K562 (cell line): ENCODE measurements around the gene UNC79. TPM values are rescaled to one million over a fixed set of nuclear protein-coding genes. Genes with fewer than 3 reads are reported as not detected.

Experiments used
- ATAC-seq: fragments of 200-7000 bp; cut with Tn5 transposase; 3 replicates; pipeline ENCODE4 v1.9.1; 2020; ENCODE audit warnings: moderate library complexity
- BruUV-seq: library from RNA; stranded (reverse); fragments of 400-500 nt; replicated peaks from 2 replicates; lab custom pipeline; 2021; lab: Mats Ljungman, UMichigan
- CTCF ChIA-PET: fragments of 300-600 bp; formaldehyde crosslinking; extraction: SDS; loops from one replicate; lab custom pipeline; 2021; ENCODE audit warnings: low intra/inter-chr PET ratio; lab: Yijun Ruan, JAX
- POLR2A ChIA-PET: fragments of 300-600, 350-650 bp; sonication (Branson Sonifier 250); formaldehyde crosslinking; extraction: SDS; loops from one replicate; lab custom pipeline; 2021; ENCODE audit warnings: antibody characterized with exemption, inconsistent platforms; lab: Yijun Ruan, JAX
- DNase-seq, 4 experiments: peaks; one replicate each; pipeline versions ENCODE4 v3.0.0 to v3.0.0-alpha.2; 2011 to 2018; ENCODE audit warnings: low spot score in 3 of 4, mixed read lengths in 3 of 4; ENCODE audit errors: extremely low read depth in 1 of 4
- FAIRE-seq: peaks from 2 replicates; lab custom pipeline; 2011; peaks lifted over from hg19 to GRCh38; lab: Jason Lieb, UNC
- H2AFZ ChIP-seq: 2 replicates; pipeline ENCODE4 v1.6.0; 2011; ENCODE audit warnings: low read depth, low read length, control low read depth, inconsistent platforms
- H3K27ac ChIP-seq: fragments of 200-600 bp; 3 replicates; pipeline ENCODE4 v1.8.0; 2011; ENCODE audit warnings: low read depth, mild to moderate bottlenecking, control low read depth, inconsistent platforms, low read length, moderate library complexity, mixed read lengths; ENCODE audit errors: extremely low read depth
- H3K27me3 ChIP-seq, 2 experiments: fragments of 300-600 bp in 1 of 2; 2 replicates in 1 of 2; 3 replicates in 1 of 2; pipeline versions ENCODE4 v1.6.0 to v1.8.0; 2011; ENCODE audit warnings: inconsistent platforms in 2 of 2, low read length in 2 of 2, mild to moderate bottlenecking in 1 of 2, mixed read lengths in 1 of 2, moderate library complexity in 1 of 2; ENCODE audit not compliant: control insufficient read depth in 2 of 2, insufficient read depth in 2 of 2
- H3K36me3 ChIP-seq: fragments of 300-600 bp; 3 replicates; pipeline ENCODE4 v1.8.0; 2011; ENCODE audit warnings: mild to moderate bottlenecking, low read length, inconsistent platforms; ENCODE audit not compliant: control insufficient read depth, insufficient read depth
- H3K4me1 ChIP-seq, 2 experiments: fragments of 200-600 bp in 1 of 2; replicated peaks in 1 of 2; 2 replicates in 1 of 2; 3 replicates in 1 of 2; pipeline versions ENCODE4 v1.5.1 to v1.8.0; 2011; ENCODE audit warnings: inconsistent platforms in 2 of 2, low read length in 2 of 2, mild to moderate bottlenecking in 1 of 2, mixed read lengths in 1 of 2, moderate library complexity in 1 of 2; ENCODE audit not compliant: control insufficient read depth in 2 of 2, insufficient read depth in 2 of 2
- H3K4me2 ChIP-seq: 2 replicates; pipeline ENCODE4 v1.6.1; 2011; ENCODE audit warnings: low read length, control low read depth, inconsistent platforms, mixed read lengths; ENCODE audit not compliant: insufficient read depth
- H3K4me3 ChIP-seq: fragments of 200-600 bp; sonication (generic), shearing (Covaris generic); 2 replicates; pipeline ENCODE4 v1.5.1; 2016; ENCODE audit warnings: control low read depth, inconsistent platforms
- H3K79me2 ChIP-seq: fragments of 200-600 bp; 3 replicates; pipeline ENCODE4 v1.8.0; 2011; ENCODE audit warnings: low read length, inconsistent platforms; ENCODE audit not compliant: control insufficient read depth, insufficient read depth
- H3K9ac ChIP-seq, 2 experiments: 2 replicates each; pipeline versions ENCODE4 v1.6.0 to v1.6.1; 2011; ENCODE audit warnings: low read depth in 2 of 2, low read length in 2 of 2, control low read depth in 1 of 2, inconsistent platforms in 1 of 2, mild to moderate bottlenecking in 1 of 2, mixed read lengths in 1 of 2; ENCODE audit not compliant: insufficient read depth in 1 of 2
- H3K9me1 ChIP-seq: one replicate; pipeline ENCODE4 v1.6.0; 2011; ENCODE audit warnings: inconsistent platforms, mild to moderate bottlenecking, low read length, moderate library complexity; ENCODE audit not compliant: control insufficient read depth, insufficient read depth
- H3K9me3 ChIP-seq: replicated peaks from 2 replicates; pipeline ENCODE4 v1.5.1; 2011; ENCODE audit warnings: low read depth, low read length, inconsistent platforms; ENCODE audit not compliant: control insufficient read depth, insufficient read depth
- H4K20me1 ChIP-seq: replicated peaks from 2 replicates; pipeline ENCODE4 v1.6.1; 2011; ENCODE audit warnings: low read length, inconsistent platforms, mixed read lengths; ENCODE audit not compliant: control insufficient read depth, insufficient read depth
- ATF6 ChIP-seq: sonication (generic); formaldehyde crosslinking; IDR thresholded peaks from 2 replicates; pipeline ENCODE4 v1.4.0; 2020; ENCODE audit warnings: mild to moderate bottlenecking, missing genetic modification reagents
- ILF3 ChIP-seq: fragments of 450-650 bp; IDR thresholded peaks from 2 replicates; pipeline ENCODE4 v1.6.1; 2018; ENCODE audit warnings: antibody characterized with exemption, mild to moderate bottlenecking, moderate library complexity, borderline replicate concordance
- MEF2A ChIP-seq: IDR thresholded peaks from 2 replicates; pipeline ENCODE4 v1.6.1; 2011; ENCODE audit warnings: low read depth, mild to moderate bottlenecking, low read length, moderate library complexity; ENCODE audit not compliant: control insufficient read depth
- MIER1 ChIP-seq: fragments of 450-650 bp; IDR thresholded peaks from 2 replicates; pipeline ENCODE4 v1.6.1; 2016; ENCODE audit warnings: antibody characterized with exemption, mild to moderate bottlenecking, low read depth
- NONO ChIP-seq, 2 experiments: fragments of 200-400 bp in 1 of 2; fragments of 450-650 bp in 1 of 2; formaldehyde crosslinking in 1 of 2; IDR thresholded peaks; 2 replicates each; pipeline ENCODE4 v1.6.1; 2017; ENCODE audit warnings: low read depth in 2 of 2, mild to moderate bottlenecking in 2 of 2, moderate library complexity in 2 of 2, low read length in 1 of 2
- TARDBP ChIP-seq: fragments of 450-650 bp; IDR thresholded peaks from 2 replicates; pipeline ENCODE4 v1.6.1; 2016
- ZKSCAN1 ChIP-seq: fragments of 150-350 bp; IDR thresholded peaks from 2 replicates; pipeline ENCODE4 v1.6.1; 2016; ENCODE audit warnings: low read depth, low read length
- ZNF644 ChIP-seq: fragments of 200-800 bp; sonication (Bioruptor generic); IDR thresholded peaks from 2 replicates; pipeline ENCODE4 v1.6.1; 2016; ENCODE audit warnings: low read depth, missing genetic modification characterization, missing compliant biosample characterization
- WGBS: fragments of 100-300 bp; shearing (Covaris generic); methylation state at CpG from one replicate; pipeline ENCODE4 v1.1.6; 2016; ENCODE audit warnings: low coverage, mixed read lengths; ENCODE audit not compliant: insufficient coverage; ENCODE audit errors: missing lambda C conversion rate; 5-methylcytosine and 5-hydroxymethylcytosine counted together
- in situ Hi-C: fragments of 300-500 bp; cut with MboI; formaldehyde crosslinking; loops from 4 replicates; pipeline ENCODE4 v1.15.0; 2018; ENCODE audit warnings: inconsistent platforms, mixed read lengths
- intact Hi-C: fragments of 100-400 bp; cut with micrococcal nuclease; formaldehyde crosslinking; loops from 2 replicates; pipeline ENCODE4 v1.14.2; 2022
- polyA plus RNA-seq, 8 experiments: library from polyadenylated mRNA; depleted of rRNA in 4 of 8; stranded (reverse) in 5 of 8; unstranded in 3 of 8; fragments of >200 nt; fragmentation: Nextera tagmentation in 2 of 8; fragmentation: Illumina TruSeq in 1 of 8; extraction: Ambion mirVana in 2 of 8; extraction: Trizol in 1 of 8; gene quantifications; 2 replicates each; pipeline versions ENCODE4 v1.2.1 to v1.2.3, GENCODE V29; 2011 to 2014; ENCODE audit warnings: inconsistent platforms in 1 of 8, missing spikeins in 1 of 8
- total RNA-seq, 7 experiments: library from RNA; depleted of rRNA in 6 of 7; stranded (reverse); fragments of >200 nt in 6 of 7; fragmentation: Illumina TruSeq in 2 of 7; extraction: Trizol in 2 of 7; gene quantifications; 2 replicates each; pipeline versions ENCODE4 v1.2.1 to v1.2.3, GENCODE V29; 2011 to 2021; ENCODE audit warnings: low replicate concordance in 1 of 7
- TF ChIP-seq, protein P1 (sequence below): fragments of 250-450 bp; sonication (Bioruptor Pico); IDR thresholded peaks from 2 replicates; pipeline ENCODE4 v1.8.0; 2022; ENCODE audit warnings: moderate library complexity, mild to moderate bottlenecking, inconsistent platforms
- TF ChIP-seq, protein P2 (sequence below): fragments of 250-450 bp; sonication (Bioruptor Pico); IDR thresholded peaks from 2 replicates; pipeline ENCODE4 v1.9.0; 2021; ENCODE audit warnings: mild to moderate bottlenecking, inconsistent platforms

UNC79 gene
- total and polyA plus RNA-seq, 9 of the 15 experiments (the other 6 are each of a cell fraction or from before 2014, with no cell fraction given) = under 0.01 to 0.04 (median 0.01) TPM; not detected in 6

- ATAC-seq (no peak), FAIRE-seq (no peak), DNase-seq (no peak)
- Histone ChIP-seq H3K4me1 (no peaks in the 10 kb centered on the region), H3K9me3 (no peaks in the 10 kb centered on the region), H2AFZ (no peak overlapping the region), H3K27ac (no peak overlapping the region), H3K79me2 (no peaks in the 10 kb centered on the region), H4K20me1 (no peaks in the 10 kb centered on the region), H3K36me3 (no peaks in the 10 kb centered on the region), H3K9ac (no peak overlapping the region), H3K9me1 (no peaks in the 10 kb centered on the region), H3K4me3 (no peak overlapping the region), H3K4me2 (no peak overlapping the region), H3K27me3 (no peaks in the 10 kb centered on the region)
- TF ChIP-seq MIER1 (no peak), ATF6 (no peak), MEF2A (no peak), NONO (IDR thresholded peaks at IDR 0.05; ENCODE audit: low read depth in 2 of 2, low read length in 1 of 2) (no peak), ZKSCAN1 (no peak), ZNF644 (tag) (no peak), ILF3 (no peak), TARDBP (no peak)
- TF ChIP-seq, protein P1, sequence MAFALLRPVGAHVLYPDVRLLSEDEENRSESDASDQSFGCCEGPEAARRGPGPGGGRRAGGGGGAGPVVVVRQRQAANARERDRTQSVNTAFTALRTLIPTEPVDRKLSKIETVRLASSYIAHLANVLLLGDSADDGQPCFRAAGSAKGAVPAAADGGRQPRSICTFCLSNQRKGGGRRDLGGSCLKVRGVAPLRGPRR (CRISPR knock-in tag) = no peak
- TF ChIP-seq, protein P2, sequence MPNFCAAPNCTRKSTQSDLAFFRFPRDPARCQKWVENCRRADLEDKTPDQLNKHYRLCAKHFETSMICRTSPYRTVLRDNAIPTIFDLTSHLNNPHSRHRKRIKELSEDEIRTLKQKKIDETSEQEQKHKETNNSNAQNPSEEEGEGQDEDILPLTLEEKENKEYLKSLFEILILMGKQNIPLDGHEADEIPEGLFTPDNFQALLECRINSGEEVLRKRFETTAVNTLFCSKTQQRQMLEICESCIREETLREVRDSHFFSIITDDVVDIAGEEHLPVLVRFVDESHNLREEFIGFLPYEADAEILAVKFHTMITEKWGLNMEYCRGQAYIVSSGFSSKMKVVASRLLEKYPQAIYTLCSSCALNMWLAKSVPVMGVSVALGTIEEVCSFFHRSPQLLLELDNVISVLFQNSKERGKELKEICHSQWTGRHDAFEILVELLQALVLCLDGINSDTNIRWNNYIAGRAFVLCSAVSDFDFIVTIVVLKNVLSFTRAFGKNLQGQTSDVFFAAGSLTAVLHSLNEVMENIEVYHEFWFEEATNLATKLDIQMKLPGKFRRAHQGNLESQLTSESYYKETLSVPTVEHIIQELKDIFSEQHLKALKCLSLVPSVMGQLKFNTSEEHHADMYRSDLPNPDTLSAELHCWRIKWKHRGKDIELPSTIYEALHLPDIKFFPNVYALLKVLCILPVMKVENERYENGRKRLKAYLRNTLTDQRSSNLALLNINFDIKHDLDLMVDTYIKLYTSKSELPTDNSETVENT (CRISPR knock-in tag) = no peak
- 10% methylated on average over 3 of the region's 3 CpGs for WGBS
- CTCF ChIA-PET = no interaction called here
- in situ Hi-C loops = no loop called here
- POLR2A ChIA-PET = no interaction called here
- intact Hi-C loops = no loop called here
- BruUV-seq = no TSS peak
These were observed 162.0 kb downstream of the UNC79 start for GRCh38 chr14:93592786-93593185.
